ENCODE data around the gene PAGR1. TPM values are rescaled to one million over a fixed set of nuclear protein-coding genes. Genes with fewer than 3 reads are reported as not detected.

Gene PAGR1
- total and polyA plus RNA-seq, 4 donors: 8.2 to 65.5 (median 51.0) TPM

- H3K36me3 ChIP-seq (ENCODE audit: control insufficient read depth, insufficient read depth, low read length): peaks cover 18% of the 10 kb centered on the region
- H3K27ac ChIP-seq (ENCODE audit: low read depth, low read length): no peak overlapping the region
- H3K27me3 ChIP-seq (ENCODE audit: control insufficient read depth, insufficient read depth, low read length): no peaks in the 10 kb centered on the region
- H3K4me3 ChIP-seq (ENCODE audit: low read depth, low read length): no peak overlapping the region
- 80% methylated on average over 18 of the region's 18 CpGs for WGBS (ENCODE audit: insufficient coverage)
- DNase-seq (ENCODE audit: low read depth in 4 of 6, low spot score in 6 of 6): no peak
- H3K4me1 ChIP-seq (ENCODE audit: control insufficient read depth, insufficient read depth, low read length): no peaks in the 10 kb centered on the region
- H3K9me3 ChIP-seq (ENCODE audit: control insufficient read depth, insufficient read depth, low read length): no peaks in the 10 kb centered on the region
These were observed 29.7 kb downstream of the PAGR1 start for GRCh38 chr16:29845656-29846055.

- 58% methylated on average over 4 of the region's 15 CpGs for WGBS (ENCODE audit: insufficient coverage)
These were observed 32.7 kb downstream of the PAGR1 start for GRCh38 chr16:29848420-29849297.

DNA sequence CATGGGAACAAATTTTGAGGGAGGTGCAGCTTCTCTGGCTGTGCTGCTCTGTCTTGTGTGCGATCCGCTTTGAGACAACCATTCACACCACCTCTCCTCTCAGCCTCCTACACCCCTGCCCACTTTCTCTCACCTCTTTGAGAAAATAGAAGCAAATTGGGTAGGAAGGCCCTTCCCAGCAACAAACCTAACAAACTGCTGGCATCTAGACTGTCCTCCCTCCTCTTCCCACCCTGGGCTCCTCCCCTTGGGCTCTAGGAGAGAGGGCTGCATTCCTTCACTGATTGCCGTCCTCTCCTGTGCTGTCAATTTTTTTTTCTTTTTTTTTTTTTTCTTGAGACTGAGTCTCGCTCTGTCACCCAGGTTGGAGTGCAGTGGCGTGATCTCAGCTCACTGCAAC is 33.6 kb downstream of the PAGR1 start:
- H3K27me3 ChIP-seq (ENCODE audit: control insufficient read depth, insufficient read depth, low read length): no peaks in the 10 kb centered on the region
- H3K4me1 ChIP-seq (ENCODE audit: control insufficient read depth, insufficient read depth, low read length): no peaks in the 10 kb centered on the region
- no peak overlapping the region for H3K27ac ChIP-seq (ENCODE audit: low read depth, low read length)
- H3K4me3 ChIP-seq (ENCODE audit: low read depth, low read length): no peak overlapping the region
- peaks cover 12% of the 10 kb centered on the region for H3K36me3 ChIP-seq (ENCODE audit: control insufficient read depth, insufficient read depth, low read length)
- no CpG with 5 or more reads among the region's 5 CpGs for WGBS (ENCODE audit: insufficient coverage)
- H3K9me3 ChIP-seq (ENCODE audit: control insufficient read depth, insufficient read depth, low read length): no peaks in the 10 kb centered on the region
- DNase-seq (ENCODE audit: low read depth in 4 of 6, low spot score in 6 of 6): no peak

More at GRCh38 chr16:29848420-29849297, 32.7 kb downstream of the PAGR1 start:
- Histone ChIP-seq H3K27me3 (ENCODE audit: control insufficient read depth, insufficient read depth, low read length) (no peaks in the 10 kb centered on the region), H3K9me3 (ENCODE audit: control insufficient read depth, insufficient read depth, low read length) (no peaks in the 10 kb centered on the region), H3K27ac (ENCODE audit: low read depth, low read length) (no peak overlapping the region), H3K4me1 (ENCODE audit: control insufficient read depth, insufficient read depth, low read length) (no peaks in the 10 kb centered on the region), H3K36me3 (ENCODE audit: control insufficient read depth, insufficient read depth, low read length) (peaks cover 12% of the 10 kb centered on the region), H3K4me3 (ENCODE audit: low read depth, low read length) (no peak overlapping the region)
- DNase-seq (ENCODE audit: low read depth in 4 of 6, low spot score in 6 of 6): peak in 2 of 6 donors; percentile 36 to 51

GRCh38 chr16:29850998-29851397 is 35.0 kb downstream of the PAGR1 start:
- Histone ChIP-seq H3K27me3 (ENCODE audit: control insufficient read depth, insufficient read depth, low read length) (no peaks in the 10 kb centered on the region), H3K4me3 (ENCODE audit: low read depth, low read length) (no peak overlapping the region), H3K9me3 (ENCODE audit: control insufficient read depth, insufficient read depth, low read length) (no peaks in the 10 kb centered on the region), H3K27ac (ENCODE audit: low read depth, low read length) (no peak overlapping the region), H3K36me3 (ENCODE audit: control insufficient read depth, insufficient read depth, low read length) (peaks cover 7% of the 10 kb centered on the region), H3K4me1 (ENCODE audit: control insufficient read depth, insufficient read depth, low read length) (no peaks in the 10 kb centered on the region)
- no CpG with 5 or more reads among the region's 3 CpGs for WGBS (ENCODE audit: insufficient coverage)
- DNase-seq (ENCODE audit: low read depth in 4 of 6, low spot score in 6 of 6): no peak

DNA sequence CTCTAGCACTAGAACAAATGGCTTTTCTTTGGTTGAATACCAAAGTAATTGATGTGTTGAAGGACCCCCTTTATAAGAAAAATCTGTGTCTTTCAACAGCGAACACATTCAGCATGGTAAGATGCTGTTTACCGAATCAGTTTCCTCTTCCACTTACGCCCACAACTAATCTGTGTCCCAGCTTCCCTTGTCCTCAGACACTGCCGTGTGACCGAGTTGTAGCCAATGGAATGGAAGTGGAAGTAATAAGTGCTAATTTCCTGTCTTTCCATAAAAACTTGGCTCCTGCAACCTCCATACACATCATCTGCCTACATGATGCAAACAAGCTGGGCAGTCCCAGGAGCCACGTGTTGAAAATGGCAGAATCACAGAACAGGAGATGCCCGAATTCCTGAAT is 36.7 kb downstream of the PAGR1 start:
- H3K9me3 ChIP-seq (ENCODE audit: control insufficient read depth, insufficient read depth, low read length): no peaks in the 10 kb centered on the region
- H3K36me3 ChIP-seq (ENCODE audit: control insufficient read depth, insufficient read depth, low read length): peaks cover 5% of the 10 kb centered on the region
- no peak overlapping the region for H3K4me3 ChIP-seq (ENCODE audit: low read depth, low read length)
- H3K27ac ChIP-seq (ENCODE audit: low read depth, low read length): peak overlapping the region; percentile 82
- WGBS (ENCODE audit: insufficient coverage): no CpG with 5 or more reads among the region's 7 CpGs
- H3K27me3 ChIP-seq (ENCODE audit: control insufficient read depth, insufficient read depth, low read length): no peaks in the 10 kb centered on the region
- DNase-seq (ENCODE audit: low read depth in 4 of 6, low spot score in 6 of 6): peak in 3 of 6 donors; percentile 7 to 53 (median 52)
- no peaks in the 10 kb centered on the region for H3K4me1 ChIP-seq (ENCODE audit: control insufficient read depth, insufficient read depth, low read length)

DNA sequence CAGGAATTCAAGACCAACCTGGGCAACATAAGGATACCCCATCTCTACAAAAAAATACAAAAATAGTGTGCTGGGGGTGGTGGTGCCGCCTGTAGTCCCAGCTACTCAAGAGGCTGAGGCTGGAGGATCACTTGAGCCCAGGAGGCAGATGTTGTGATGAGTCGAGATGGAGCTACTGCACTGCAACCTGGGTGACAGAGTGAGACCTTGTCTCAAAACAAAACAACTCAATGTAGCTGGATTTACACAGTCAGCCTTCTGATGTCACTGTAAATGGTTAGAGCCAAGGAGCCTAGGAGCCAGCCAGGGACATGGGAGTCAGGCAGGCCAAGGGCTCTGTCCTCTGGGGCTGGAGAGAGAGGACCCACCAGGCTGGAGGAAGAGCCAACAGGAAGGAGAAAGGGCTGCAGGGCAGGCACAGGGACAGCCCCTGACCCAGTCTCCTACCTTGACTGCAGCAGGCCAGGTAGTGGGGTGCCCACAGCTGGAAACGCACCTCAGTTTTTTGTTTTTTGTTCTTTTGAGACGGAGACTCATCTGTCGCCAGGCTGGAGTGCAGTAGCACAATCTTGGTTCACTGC is 38.7 kb downstream of the PAGR1 start:
- no peaks in the 10 kb centered on the region for H3K27me3 ChIP-seq (ENCODE audit: control insufficient read depth, insufficient read depth, low read length)
- H3K4me3 ChIP-seq (ENCODE audit: low read depth, low read length): no peak overlapping the region
- H3K27ac ChIP-seq (ENCODE audit: low read depth, low read length): no peak overlapping the region
- H3K9me3 ChIP-seq (ENCODE audit: control insufficient read depth, insufficient read depth, low read length): no peaks in the 10 kb centered on the region
- no peaks in the 10 kb centered on the region for H3K4me1 ChIP-seq (ENCODE audit: control insufficient read depth, insufficient read depth, low read length)
- H3K36me3 ChIP-seq (ENCODE audit: control insufficient read depth, insufficient read depth, low read length): peaks cover 20% of the 10 kb centered on the region
- 94% methylated on average over 5 of the region's 5 CpGs for WGBS (ENCODE audit: insufficient coverage)
- DNase-seq (ENCODE audit: low read depth in 4 of 6, low spot score in 6 of 6): no peak

DNA sequence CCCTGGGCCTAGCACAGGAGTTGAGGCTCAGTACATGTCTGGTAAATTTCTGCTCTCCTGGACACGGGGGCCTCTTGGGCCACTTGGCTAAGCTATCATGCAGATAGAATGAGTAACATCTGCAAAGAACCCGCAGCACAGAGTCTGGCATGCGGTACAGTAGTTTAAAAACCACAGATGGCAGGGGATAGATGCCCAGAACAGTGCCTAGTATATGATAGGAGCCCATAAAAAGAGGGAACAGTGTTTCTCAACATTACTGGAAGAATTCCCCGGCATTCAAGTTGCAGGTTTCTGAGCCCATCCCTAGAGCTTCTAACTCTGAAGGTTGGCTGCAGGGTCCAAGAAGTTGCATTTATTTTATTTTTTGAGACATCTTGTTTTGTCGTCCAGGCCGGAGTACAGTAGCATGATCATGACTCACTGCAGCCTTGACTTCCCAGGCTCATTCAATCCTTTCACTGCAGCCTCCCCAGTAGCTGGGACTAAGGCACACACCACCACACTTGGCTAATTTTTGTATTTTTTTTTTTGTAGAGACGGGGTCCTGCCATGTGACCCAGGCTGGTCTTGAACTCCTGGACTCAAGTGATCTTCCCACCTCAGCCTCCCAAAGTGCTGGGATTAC is 41.3 kb downstream of the PAGR1 start:
- Histone ChIP-seq H3K36me3 (ENCODE audit: control insufficient read depth, insufficient read depth, low read length) (peaks cover 37% of the 10 kb centered on the region), H3K27me3 (ENCODE audit: control insufficient read depth, insufficient read depth, low read length) (no peaks in the 10 kb centered on the region), H3K4me1 (ENCODE audit: control insufficient read depth, insufficient read depth, low read length) (peaks cover 14% of the 10 kb centered on the region), H3K9me3 (ENCODE audit: control insufficient read depth, insufficient read depth, low read length) (no peaks in the 10 kb centered on the region), H3K4me3 (ENCODE audit: low read depth, low read length) (no peak overlapping the region), H3K27ac (ENCODE audit: low read depth, low read length) (no peak overlapping the region)
- DNase-seq (ENCODE audit: low read depth in 4 of 6, low spot score in 6 of 6): peak in 2 of 6 donors; percentile 54 to 66
- WGBS (ENCODE audit: insufficient coverage): 77% methylated on average over 5 of the region's 7 CpGs

GRCh38 chr16:29858149-29858849 is 42.3 kb downstream of the PAGR1 start:
- peaks cover 20% of the 10 kb centered on the region for H3K4me1 ChIP-seq (ENCODE audit: control insufficient read depth, insufficient read depth, low read length)
- H3K9me3 ChIP-seq (ENCODE audit: control insufficient read depth, insufficient read depth, low read length): no peaks in the 10 kb centered on the region
- peak in 1 of 6 donors; percentile 46 for DNase-seq (ENCODE audit: low read depth in 4 of 6, low spot score in 6 of 6)
- peaks cover 37% of the 10 kb centered on the region for H3K36me3 ChIP-seq (ENCODE audit: control insufficient read depth, insufficient read depth, low read length)
- no peak overlapping the region for H3K27ac ChIP-seq (ENCODE audit: low read depth, low read length)
- 82% methylated on average over 5 of the region's 10 CpGs for WGBS (ENCODE audit: insufficient coverage)
- no peak overlapping the region for H3K4me3 ChIP-seq (ENCODE audit: low read depth, low read length)
- no peaks in the 10 kb centered on the region for H3K27me3 ChIP-seq (ENCODE audit: control insufficient read depth, insufficient read depth, low read length)

DNA sequence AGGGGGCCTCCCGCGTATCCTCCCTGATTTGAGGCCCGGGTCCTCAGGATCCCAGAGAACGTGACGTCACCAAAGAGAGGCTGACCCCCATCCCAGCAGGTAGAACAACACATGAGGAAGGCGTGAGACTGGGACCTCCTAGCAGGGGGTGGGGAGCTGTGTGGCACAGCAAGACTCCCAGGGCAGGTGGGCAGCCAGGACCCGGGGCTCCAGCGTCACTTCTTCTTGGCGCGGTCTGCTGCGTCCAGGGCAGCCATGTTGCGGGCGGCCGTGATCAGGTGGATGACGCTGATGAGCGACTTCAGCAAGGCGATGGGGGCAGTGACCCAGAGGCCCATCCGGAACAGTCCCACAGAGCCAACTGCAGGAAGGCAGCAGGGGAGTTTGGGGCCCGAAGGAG is 43.0 kb downstream of the PAGR1 start:
- Histone ChIP-seq H3K27me3 (ENCODE audit: control insufficient read depth, insufficient read depth, low read length) (no peaks in the 10 kb centered on the region), H3K4me1 (ENCODE audit: control insufficient read depth, insufficient read depth, low read length) (peaks cover 26% of the 10 kb centered on the region), H3K9me3 (ENCODE audit: control insufficient read depth, insufficient read depth, low read length) (no peaks in the 10 kb centered on the region), H3K4me3 (ENCODE audit: low read depth, low read length) (no peak overlapping the region), H3K27ac (ENCODE audit: low read depth, low read length) (no peak overlapping the region), H3K36me3 (ENCODE audit: control insufficient read depth, insufficient read depth, low read length) (peaks cover 37% of the 10 kb centered on the region)
- DNase-seq (ENCODE audit: low read depth in 4 of 6, low spot score in 6 of 6): no peak
- 96% methylated on average over 16 of the region's 19 CpGs for WGBS (ENCODE audit: insufficient coverage)

All from spinal cord (tissue), 10 donors.